Psoas muscle (tissue), 8 donors: ENCODE measurements around the gene ARID1A. TPM values are rescaled to one million over a fixed set of nuclear protein-coding genes. Genes with fewer than 3 reads are reported as not detected.
A peak's percentile ranks its signal among the peaks of the same experiment; 100 is the strongest.

Experiments
- ATAC-seq, 4 donors: fragments of 200-7000 bp; cut with Tn5 transposase; one replicate each; pipeline ENCODE4 v1.9.1; 2020; ENCODE audit warnings: moderate library complexity in 3 of 4, mild to moderate bottlenecking in 2 of 4
- DNase-seq, 2 donors: peaks; one replicate each; pipeline ENCODE4 v3.0.0-alpha.2; 2020
- H3K27ac ChIP-seq: fragments of 200-600 bp; one replicate; pipeline ENCODE4 v1.8.0; 2022
- H3K27me3 ChIP-seq, 3 donors: fragments of 200-600 bp in 1 of 3; one replicate each; pipeline versions ENCODE4 v1.6.1 to v1.8.0; 2013 to 2022; ENCODE audit warnings: low read length in 2 of 3, mild to moderate bottlenecking in 2 of 3, moderate library complexity in 1 of 3; ENCODE audit not compliant: insufficient read depth in 3 of 3
- H3K36me3 ChIP-seq, 2 donors: fragments of 200-600 bp in 1 of 2; one replicate each; pipeline versions ENCODE4 v1.6.1 to v1.8.0; 2013 to 2022; ENCODE audit warnings: low read depth in 1 of 2, mild to moderate bottlenecking in 1 of 2, moderate library complexity in 1 of 2; ENCODE audit not compliant: insufficient read depth in 1 of 2
- H3K4me1 ChIP-seq: fragments of 200-600 bp; one replicate; pipeline ENCODE4 v1.8.0; 2022
- H3K4me3 ChIP-seq: fragments of 200-600 bp; one replicate; pipeline ENCODE4 v1.8.0; 2022; ENCODE audit warnings: mild to moderate bottlenecking
- H3K9me3 ChIP-seq: fragments of 200-600 bp; one replicate; pipeline ENCODE4 v1.8.0; 2022
- CTCF ChIP-seq: fragments of 200-600 bp; IDR thresholded peaks from one replicate; pipeline ENCODE4 v1.8.0; 2022; ENCODE audit warnings: antibody characterized with exemption
- WGBS, 3 donors: extraction: QIAGEN DNeasy Blood & Tissue Kit; methylation state at CpG; one replicate each; pipeline versions ENCODE4 v1.1.6 to v1.1.7; 2013; 5-methylcytosine and 5-hydroxymethylcytosine counted together
- intact Hi-C, 2 donors: fragments of 100-400 bp; cut with DNase I; formaldehyde crosslinking; loops; one replicate each; pipeline versions ENCODE4 v1.11.0 to v1.14.2; 2022
- polyA plus RNA-seq, 3 donors: library from polyadenylated mRNA; stranded (reverse); fragments of 200-250 nt; gene quantifications; one replicate each; pipeline ENCODE4 v1.2.3, GENCODE V29; 2013
- total RNA-seq, 4 donors: library from RNA; stranded (reverse); fragmentation: NEBNext Ultra II Directional in 2 of 4; extraction: Animal tissue kit (Norgen Biotek cat#: 25700) in 2 of 4; gene quantifications; one replicate each; pipeline versions ENCODE4 v1.2.1 to v1.2.4, GENCODE V29; 2021 to 2023
- donor health status: healthy with polysubstance abuse.
- donor health status: DM: no; HTN: no; CAD: no; lungs with moderate emphysema.
- donor health status: Bipolar disorder and iron deficiency.
- donor health status: healthy.
- donor health status: DM: yes; HTN: yes; CAD: no.
- donor health status: DM: no; HTN: no; CAD: no.
- donor health status: DM: no; HTN: no; CAD: no.
- donor health status: DM: yes; HTN: yes; CAD: no.

Gene ARID1A
- total and polyA plus RNA-seq, 7 donors, result 8.8 to 44.4 (median 32.2) TPM

GRCh38 chr1:26719205-26719604 is 23.4 kb downstream of the ARID1A start:
- intact Hi-C loops, result no loop called here
- Histone ChIP-seq H3K27ac (peak overlapping the region; percentile 6), H3K4me3 (no peak overlapping the region), H3K4me1 (peaks cover 72% of the 10 kb centered on the region), H3K36me3 (peaks cover 0 to 8% of the 10 kb centered on the region in 2 donors), H3K27me3 (no peaks in the 10 kb centered on the region), H3K9me3 (no peaks in the 10 kb centered on the region)
- 47 to 60% (median 48%) methylated on average over 3 of the region's 3 CpGs for WGBS, 3 donors
- no peak for DNase-seq
- no peak for ATAC-seq
- no peak for TF ChIP-seq CTCF

- ATAC-seq (no peak), DNase-seq (no peak)
- intact Hi-C loops, result loop anchor here in 1 of 2 donors (2.0 kb wide), 1 partner anchor 67 kb away; no protein-coding TSS in a partner anchor
- H3K27me3 ChIP-seq, result no peaks in the 10 kb centered on the region
- no peaks in the 10 kb centered on the region for H3K9me3 ChIP-seq
- peaks cover 0 to 8% of the 10 kb centered on the region in 2 donors for H3K36me3 ChIP-seq
- peaks cover 73% of the 10 kb centered on the region for H3K4me1 ChIP-seq
- H3K4me3 ChIP-seq, result no peak overlapping the region
- no peak overlapping the region for H3K27ac ChIP-seq
- 64 to 80% (median 79%) methylated on average over 2 of the region's 2 CpGs for WGBS, 3 donors
- no peak for TF ChIP-seq CTCF
Measured at GRCh38 chr1:26721669-26722355, 26.0 kb downstream of the ARID1A start.

GRCh38 chr1:26723013-26723991 is 27.5 kb downstream of the ARID1A start:
- WGBS, 3 donors, result 3 to 5% (median 4%) methylated on average over 19 of the region's 19 CpGs
- peaks cover 73% of the 10 kb centered on the region for H3K4me1 ChIP-seq
- no peaks in the 10 kb centered on the region for H3K27me3 ChIP-seq
- peak; percentile 77 to 84 for DNase-seq
- TF ChIP-seq CTCF, result no peak
- peaks cover 0 to 6% of the 10 kb centered on the region in 2 donors for H3K36me3 ChIP-seq
- intact Hi-C loops, result loop anchor here in 1 of 2 donors (2.0 kb wide), 1 partner anchor 65 kb away; no protein-coding TSS in a partner anchor
- H3K4me3 ChIP-seq, result peak overlapping the region; percentile 20
- H3K27ac ChIP-seq, result peak overlapping the region; percentile 54
- ATAC-seq, result peak; percentile 87 to 89 (median 88)
- no peaks in the 10 kb centered on the region for H3K9me3 ChIP-seq

- no peak overlapping the region for H3K27ac ChIP-seq
- no peaks in the 10 kb centered on the region for H3K27me3 ChIP-seq
- H3K4me1 ChIP-seq, result peaks cover 70% of the 10 kb centered on the region
- DNase-seq (no peak), ATAC-seq (peak; percentile 49 to 77 (median 67))
- 5 to 15% (median 10%) methylated on average over 2 of the region's 2 CpGs for WGBS, 3 donors
- peak overlapping the region; percentile 20 for H3K4me3 ChIP-seq
- no peaks in the 10 kb centered on the region for H3K36me3 ChIP-seq
- no peaks in the 10 kb centered on the region for H3K9me3 ChIP-seq
- intact Hi-C loops, result loop anchor here in 1 of 2 donors (2.0 kb wide), 1 partner anchor 21 kb away; no protein-coding TSS in a partner anchor
- no peak for TF ChIP-seq CTCF
Measured at GRCh38 chr1:26724118-26724517, 28.3 kb downstream of the ARID1A start.
